ENCODE data around the gene SEL1L3.

Gene SEL1L3

DNA sequence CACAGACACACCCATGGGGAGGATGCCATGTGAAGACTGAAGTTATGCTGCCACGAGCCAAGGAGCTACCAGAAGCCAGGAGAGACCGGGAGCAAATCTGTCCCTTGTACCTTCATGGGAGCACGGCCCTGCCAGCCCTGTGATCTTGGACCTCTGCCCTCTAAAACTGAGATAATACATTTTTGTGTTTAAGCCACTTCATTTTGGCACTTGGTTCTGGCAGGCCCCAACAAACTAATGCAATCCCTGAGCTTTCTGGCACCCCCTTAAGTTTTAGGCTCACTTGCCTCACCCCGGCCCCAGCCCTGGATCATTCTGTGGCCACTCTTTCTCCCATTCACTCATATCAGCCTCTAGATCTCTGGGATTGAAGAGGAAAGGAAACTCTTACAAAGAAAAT, 35.4 kb downstream of the SEL1L3 start:
- Histone ChIP-seq H3K36me3 (ENCODE audit: low read length) (peaks cover 73% of the 10 kb centered on the region), H3K27ac (ENCODE audit: low read depth, low read length) (no peak overlapping the region), H4K20me1 (ENCODE audit: low read depth, low read length) (peaks cover 43% of the 10 kb centered on the region), H3K9ac (ENCODE audit: low read length) (no peak overlapping the region), H3K4me3 (ENCODE audit: insufficient read depth, low read length, poor library complexity, severe bottlenecking) (no peak overlapping the region), H3K9me3 (ENCODE audit: insufficient read depth, low read length) (no peaks in the 10 kb centered on the region), H3K4me2 (ENCODE audit: low read depth, low read length, poor library complexity, severe bottlenecking) (no peak overlapping the region), H3K9me2 (replicated peaks; ENCODE audit: insufficient read depth, low read length) (no peaks in the 10 kb centered on the region), H3K27me3 (ENCODE audit: low read length) (no peaks in the 10 kb centered on the region), H2AFZ (ENCODE audit: low read depth, low read length, severe bottlenecking) (no peak overlapping the region), H3K79me2 (ENCODE audit: insufficient read depth, low read length) (peaks cover 72% of the 10 kb centered on the region), H3F3A (ENCODE audit: insufficient read depth) (peaks cover 25% of the 10 kb centered on the region)
- no peak for TF ChIP-seq EZH2phosphoT487 (conservative IDR thresholded peaks at IDR 0.05; ENCODE audit: low read length)

DNA sequence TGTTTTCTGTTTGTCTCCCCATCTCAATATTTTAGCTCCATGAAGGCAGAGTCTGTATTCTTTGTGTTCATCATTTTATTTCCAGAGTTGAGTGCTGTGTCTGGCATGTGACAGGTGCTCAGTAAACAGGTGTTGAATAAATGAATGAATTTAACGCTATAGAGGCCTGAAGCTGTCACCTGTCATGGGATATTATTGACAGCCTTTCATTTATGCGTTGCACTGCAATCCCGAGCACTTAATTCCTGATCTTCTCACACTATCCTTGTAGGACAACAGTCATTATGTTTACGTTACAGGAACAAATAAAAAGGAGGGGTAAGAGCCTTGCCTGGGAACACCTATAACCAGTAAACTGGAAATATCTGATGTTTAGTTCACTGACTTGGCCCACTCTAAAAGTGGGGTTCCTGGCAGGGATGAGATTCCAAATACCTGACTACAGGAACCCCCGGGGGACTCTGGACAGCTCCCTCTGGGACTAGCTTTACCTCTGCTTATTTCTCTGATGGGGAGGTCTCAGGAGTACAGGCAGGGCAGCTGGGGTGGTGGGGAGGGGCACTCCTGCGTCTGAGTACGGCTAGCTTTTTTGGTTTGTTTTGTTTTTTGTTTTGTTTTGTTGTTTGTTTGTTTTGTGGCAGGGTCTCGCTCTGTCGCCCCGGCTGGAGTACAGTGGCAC, 36.6 kb downstream of the SEL1L3 start:
- no peak for TF ChIP-seq CTCF (IDR thresholded peaks at IDR 0.05; ENCODE audit: insufficient read depth, low read length, poor library complexity, severe bottlenecking)
- no peak for TF ChIP-seq EZH2phosphoT487 (conservative IDR thresholded peaks at IDR 0.05; ENCODE audit: low read length)

GRCh38 chr4:25823632-25824031, 39.2 kb downstream of the SEL1L3 start:
- Histone ChIP-seq H3K4me3 (ENCODE audit: insufficient read depth, low read length, poor library complexity, severe bottlenecking) (no peak overlapping the region), H3K9me3 (ENCODE audit: insufficient read depth, low read length) (no peaks in the 10 kb centered on the region), H4K20me1 (ENCODE audit: low read depth, low read length) (peaks cover 33% of the 10 kb centered on the region), H3K27me3 (ENCODE audit: low read length) (no peaks in the 10 kb centered on the region), H3K9me2 (replicated peaks; ENCODE audit: insufficient read depth, low read length) (no peaks in the 10 kb centered on the region), H3K4me2 (ENCODE audit: low read depth, low read length, poor library complexity, severe bottlenecking) (no peak overlapping the region), H3K27ac (ENCODE audit: low read depth, low read length) (no peak overlapping the region), H3K36me3 (ENCODE audit: low read length) (peaks cover 78% of the 10 kb centered on the region), H2AFZ (ENCODE audit: low read depth, low read length, severe bottlenecking) (no peak overlapping the region), H3K9ac (ENCODE audit: low read length) (no peak overlapping the region), H3K79me2 (ENCODE audit: insufficient read depth, low read length) (peaks cover 52% of the 10 kb centered on the region; the same call in 1 of the 2 replicates), H3F3A (ENCODE audit: insufficient read depth) (peaks cover 29% of the 10 kb centered on the region)
- TF ChIP-seq EZH2phosphoT487 (conservative IDR thresholded peaks at IDR 0.05; ENCODE audit: low read length) (no peak), CTCF (IDR thresholded peaks at IDR 0.05; ENCODE audit: insufficient read depth, low read length, poor library complexity, severe bottlenecking) (no peak)

More for the DNA sequence above, 36.6 kb downstream of the SEL1L3 start:
- Histone ChIP-seq H3K36me3 (ENCODE audit: low read length) (peaks cover 76% of the 10 kb centered on the region), H3K4me2 (ENCODE audit: low read depth, low read length, poor library complexity, severe bottlenecking) (no peak overlapping the region), H2AFZ (ENCODE audit: low read depth, low read length, severe bottlenecking) (no peak overlapping the region), H3K9ac (ENCODE audit: low read length) (no peak overlapping the region), H3K4me3 (ENCODE audit: insufficient read depth, low read length, poor library complexity, severe bottlenecking) (no peak overlapping the region), H3F3A (ENCODE audit: insufficient read depth) (peaks cover 27% of the 10 kb centered on the region), H3K9me3 (ENCODE audit: insufficient read depth, low read length) (no peaks in the 10 kb centered on the region), H3K9me2 (replicated peaks; ENCODE audit: insufficient read depth, low read length) (no peaks in the 10 kb centered on the region), H3K79me2 (ENCODE audit: insufficient read depth, low read length) (peaks cover 74% of the 10 kb centered on the region), H3K27ac (ENCODE audit: low read depth, low read length) (no peak overlapping the region), H3K27me3 (ENCODE audit: low read length) (no peaks in the 10 kb centered on the region), H4K20me1 (ENCODE audit: low read depth, low read length) (peaks cover 37% of the 10 kb centered on the region)

- no peak overlapping the region for H2AFZ ChIP-seq (ENCODE audit: low read depth, low read length, severe bottlenecking)
- H4K20me1 ChIP-seq (ENCODE audit: low read depth, low read length), result peaks cover 21% of the 10 kb centered on the region
- peaks cover 78% of the 10 kb centered on the region for H3K36me3 ChIP-seq (ENCODE audit: low read length)
- H3K79me2 ChIP-seq (ENCODE audit: insufficient read depth, low read length), result peaks cover 44% of the 10 kb centered on the region; the same call in 1 of the 2 replicates
- H3F3A ChIP-seq (ENCODE audit: insufficient read depth), result peaks cover 37% of the 10 kb centered on the region
- H3K4me3 ChIP-seq (ENCODE audit: insufficient read depth, low read length, poor library complexity, severe bottlenecking), result no peak overlapping the region
- H3K9me2 ChIP-seq (replicated peaks; ENCODE audit: insufficient read depth, low read length), result no peaks in the 10 kb centered on the region
- H3K27ac ChIP-seq (ENCODE audit: low read depth, low read length), result no peak overlapping the region
- H3K9ac ChIP-seq (ENCODE audit: low read length), result no peak overlapping the region
- TF ChIP-seq CTCF (IDR thresholded peaks at IDR 0.05; ENCODE audit: insufficient read depth, low read length, poor library complexity, severe bottlenecking) (no peak), EZH2phosphoT487 (conservative IDR thresholded peaks at IDR 0.05; ENCODE audit: low read length) (no peak)
- H3K9me3 ChIP-seq (ENCODE audit: insufficient read depth, low read length), result no peaks in the 10 kb centered on the region
- H3K27me3 ChIP-seq (ENCODE audit: low read length), result no peaks in the 10 kb centered on the region
- H3K4me2 ChIP-seq (ENCODE audit: low read depth, low read length, poor library complexity, severe bottlenecking), result no peak overlapping the region
Observed at GRCh38 chr4:25821899-25822298, 40.9 kb downstream of the SEL1L3 start.

Data from SU-DHL-6 (cell line).